Naive thymus-derived CD8-positive, alpha-beta T cell (primary cell): Measurements from ENCODE around the gene TOLLIP. TPM values are rescaled to one million over a fixed set of nuclear protein-coding genes. Genes with fewer than 3 reads are reported as not detected.

Source experiments
- ATAC-seq, 2 donors: fragments of 150-1000 bp; cut with Tn5 transposase in 1 of 2; sonication (Bioruptor Pico), chemical (Tn5 transposase) in 1 of 2; 1 replicate in 1 of 2; 2 replicates in 1 of 2; pipeline ENCODE4 v1.10.0; 2021; ENCODE audit warnings: mild to moderate bottlenecking in 2 of 2, moderate library complexity in 2 of 2
- POLR2A ChIA-PET: fragments of 350-600 bp; sonication (Branson Sonifier 250); formaldehyde crosslinking; loops from one replicate; lab custom pipeline; 2021; ENCODE audit warnings: antibody characterized with exemption; lab: Charles Lee
- DNase-seq, 10 donors: peaks; one replicate each; pipeline versions ENCODE4 v3.0.0 to v3.0.0-alpha.2; 2020 to 2022
- H3K27ac Mint-ChIP-seq, 10 donors: one replicate each; pipeline ENCODE4 v1.8.0; 2020 to 2022; ENCODE audit warnings: mild to moderate bottlenecking in 10 of 10, mixed read lengths in 10 of 10, moderate library complexity in 4 of 10, inconsistent platforms in 1 of 10
- H3K27me3 Mint-ChIP-seq, 5 donors: one replicate each; pipeline ENCODE4 v1.8.0; 2021 to 2022; ENCODE audit warnings: mixed read lengths in 5 of 5
- H3K36me3 Mint-ChIP-seq, 3 donors: one replicate each; pipeline ENCODE4 v1.8.0; 2020 to 2022; ENCODE audit warnings: mixed read lengths in 3 of 3, mild to moderate bottlenecking in 2 of 3, inconsistent platforms in 1 of 3
- H3K4me1 Mint-ChIP-seq, 4 donors: one replicate each; pipeline ENCODE4 v1.8.0; 2021 to 2022; ENCODE audit warnings: mixed read lengths in 4 of 4
- H3K4me3 Mint-ChIP-seq, 10 donors: one replicate each; pipeline ENCODE4 v1.8.0; 2020 to 2022; ENCODE audit warnings: mild to moderate bottlenecking in 10 of 10, mixed read lengths in 10 of 10, moderate library complexity in 6 of 10, inconsistent platforms in 1 of 10
- H3K9me3 Mint-ChIP-seq, 9 donors: one replicate each; pipeline ENCODE4 v1.8.0; 2020 to 2022; ENCODE audit warnings: mixed read lengths in 9 of 9, mild to moderate bottlenecking in 3 of 9, inconsistent platforms in 1 of 9, moderate library complexity in 1 of 9
- microRNA-seq: library from miRNA; unstranded; fragments of <30 nt; microRNA quantifications from one replicate; pipeline ENCODE4 v1.2.0, GENCODE V29; 2022; ENCODE audit warnings: borderline microRNAs expressed
- polyA plus RNA-seq, 3 donors: library from polyadenylated mRNA; unstranded; fragments of 300-500 nt; fragmentation: Illumina TruSeq; gene quantifications; one replicate each; pipeline ENCODE4 v1.2.3, GENCODE V29; 2021
- total RNA-seq, 8 experiments: library from RNA in 2 of 8; stranded (reverse) in 2 of 8; gene quantifications; one replicate each; pipeline ENCODE4 v1.2.3 and lab custom pipeline; 2021 to 2026

TOLLIP gene
- total and polyA plus RNA-seq, 5 experiments from 2014 or later, result 21.4 to 38.6 (median 27.6) TPM

DNA sequence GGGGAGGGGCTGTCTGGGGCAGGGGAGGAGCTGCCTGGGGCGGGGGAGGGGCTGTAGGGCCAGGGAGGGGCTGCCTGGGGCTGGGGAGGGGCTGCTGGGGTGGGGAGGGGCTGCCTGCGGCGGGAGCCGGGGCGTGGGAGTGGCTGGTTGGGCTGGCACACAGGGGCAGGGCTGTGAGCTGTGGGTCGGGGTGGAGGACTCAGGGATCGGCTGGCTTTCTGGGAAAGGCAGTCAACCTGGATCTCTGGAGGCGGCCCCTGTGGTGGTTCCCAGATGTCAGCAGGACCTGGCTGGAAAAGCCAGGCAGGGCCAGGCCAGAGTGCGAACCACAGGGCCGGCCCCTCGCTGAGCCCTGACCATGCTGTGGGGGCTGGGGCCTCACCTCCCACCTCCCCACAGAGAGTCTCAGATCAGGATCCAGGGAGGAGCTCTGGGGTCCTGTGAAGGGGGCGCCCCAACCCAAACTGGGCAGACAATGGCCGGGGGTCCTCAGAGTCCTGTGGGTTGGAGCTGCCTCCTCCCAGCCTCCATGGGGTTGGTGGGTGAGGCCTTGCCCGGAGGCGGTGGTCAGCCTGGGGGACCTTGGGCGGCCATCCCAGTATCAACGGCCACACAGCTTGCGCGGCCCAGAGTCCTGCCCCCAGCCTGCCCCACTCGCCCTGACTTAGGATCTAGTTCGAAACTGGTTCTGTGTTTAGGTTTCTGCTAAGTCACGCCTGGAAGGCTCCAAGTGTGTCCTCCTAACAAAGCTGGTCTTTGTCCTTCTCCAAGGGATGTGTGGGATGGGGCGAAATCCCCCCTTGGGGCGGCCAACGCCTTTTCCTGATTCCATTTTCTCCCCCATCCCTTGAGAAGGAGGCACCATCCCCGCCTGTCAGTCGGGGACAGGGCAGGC lies 84.7 kb downstream of the TOLLIP start:
- Mint-ChIP-seq H3K4me3 (no peak overlapping the region), H3K4me1 (no peaks in the 10 kb centered on the region), H3K27me3 (peaks cover 1 to 14% (median 9%) of the 10 kb centered on the region in 5 donors), H3K27ac (no peak overlapping the region), H3K9me3 (no peaks in the 10 kb centered on the region), H3K36me3 (no peaks in the 10 kb centered on the region)
- POLR2A ChIA-PET, result no interaction called here
- ATAC-seq (no peak), DNase-seq (peak in 2 of 10 donors; percentile 3 to 56)

Small RNAs within 50 kb of the gene (microRNA-seq; reads per million reads assigned to microRNA genes)
- gene MIR6744, result not detected

Other genes with a start within 250 kb of the TOLLIP start
- not detected for gene MUC2, start 234.8 kb downstream of the TOLLIP start, total RNA-seq
- not detected for gene MUC2, start 234.8 kb downstream of the TOLLIP start, polyA plus RNA-seq
- not detected for gene MUC5AC, start 151.7 kb downstream of the TOLLIP start, total RNA-seq
- gene MUC5AC, start 151.7 kb downstream of the TOLLIP start, polyA plus RNA-seq, result not detected
- gene MUC5B, start 86.6 kb downstream of the TOLLIP start, total RNA-seq, result not detected
- gene MUC5B, start 86.6 kb downstream of the TOLLIP start, polyA plus RNA-seq, result not detected
- gene BRSK2, start 80.3 kb upstream of the TOLLIP start, total RNA-seq, result 1 to 10 TPM in 1 of 2 experiments, under 1 TPM in 1; 0.42 to 1.3 TPM
- not detected for gene BRSK2, start 80.3 kb upstream of the TOLLIP start, polyA plus RNA-seq
- 10 to 100 TPM; 75.6 to 84.3 TPM for gene MOB2, start 177.1 kb upstream of the TOLLIP start, total RNA-seq
- gene MOB2, start 177.1 kb upstream of the TOLLIP start, polyA plus RNA-seq, result 10 to 100 TPM; 29.1 to 47.9 (median 37.7) TPM